OCI-LY7 (cell line): Measurements from ENCODE around the gene NPM1.

Experiments
- CTCF ChIP-seq: fragments of 200-600 bp; sonication (generic); conservative IDR thresholded peaks from 2 replicates; pipeline ENCODE4 v1.5.1; 2014; ENCODE audit warnings: mild to moderate bottlenecking, antibody characterized with exemption, low read length, moderate library complexity, mixed read lengths
- EZH2phosphoT487 ChIP-seq: fragments of 200-600 bp; sonication (generic); IDR thresholded peaks from 2 replicates; pipeline ENCODE4 v1.6.1; 2018; ENCODE audit warnings: low read depth, borderline replicate concordance, mild to moderate bottlenecking, mixed run types, antibody characterized with exemption, low read length, moderate library complexity, mixed read lengths

GRCh38 chr5:171449426-171449825 is 61.8 kb downstream of the NPM1 start:
- no peak for TF ChIP-seq EZH2phosphoT487
- TF ChIP-seq CTCF = no peak
